ENCODE measurements around the gene MAB21L1.
A peak's percentile ranks its signal among the peaks of the same experiment; 100 is the strongest.

MAB21L1 gene

GRCh38 chr13:35479038-35479492 lies 2.6 kb upstream of the MAB21L1 start:
- peak in 1 of 2 experiments; percentile 49 for DNase-seq

- no peak for DNase-seq
Measured at GRCh38 chr13:35478271-35479037, 2.0 kb upstream of the MAB21L1 start.

- DNase-seq, result no peak
Measured at GRCh38 chr13:35477386-35477946, 977 bp upstream of the MAB21L1 start.

GRCh38 chr13:35475212-35475959 lies 1.1 kb downstream of the MAB21L1 start:
- peak in 1 of 2 experiments; percentile 32 for DNase-seq

GRCh38 chr13:35474496-35475211 lies 1.8 kb downstream of the MAB21L1 start:
- no peak for DNase-seq

GRCh38 chr13:35473802-35474201 lies 2.7 kb downstream of the MAB21L1 start:
- no peak for DNase-seq

- no peak for DNase-seq
Measured at GRCh38 chr13:35473206-35473775, 3.2 kb downstream of the MAB21L1 start.

GRCh38 chr13:35472323-35472881 lies 4.1 kb downstream of the MAB21L1 start:
- peak in 1 of 2 experiments; percentile 24 for DNase-seq

- DNase-seq, result no peak
Measured at GRCh38 chr13:35471706-35472322, 4.7 kb downstream of the MAB21L1 start.

GRCh38 chr13:35470671-35471661 lies 5.5 kb downstream of the MAB21L1 start:
- DNase-seq, result peak in 1 of 2 experiments; percentile 74

GRCh38 chr13:35469806-35470525 lies 6.5 kb downstream of the MAB21L1 start:
- no peak for DNase-seq

GRCh38 chr13:35468195-35468594 lies 8.3 kb downstream of the MAB21L1 start:
- no peak for DNase-seq

- no peak for DNase-seq
Measured at GRCh38 chr13:35465371-35465770, 11.1 kb downstream of the MAB21L1 start.

GRCh38 chr13:35460061-35460460 lies 16.4 kb downstream of the MAB21L1 start:
- no peak for DNase-seq

GRCh38 chr13:35457258-35457657 lies 19.2 kb downstream of the MAB21L1 start:
- DNase-seq, result no peak

GRCh38 chr13:35455022-35455421 lies 21.5 kb downstream of the MAB21L1 start:
- no peak for DNase-seq

- no peak for DNase-seq
Measured at GRCh38 chr13:35449821-35450220, 26.7 kb downstream of the MAB21L1 start.

GRCh38 chr13:35448465-35448864 lies 28.0 kb downstream of the MAB21L1 start:
- DNase-seq, result no peak

Measured in cerebellar nuclear complex (tissue), 1 donor.